Measurements from ENCODE around the gene SEMA3A. TPM values are rescaled to one million over a fixed set of nuclear protein-coding genes. Genes with fewer than 3 reads are reported as not detected.

SEMA3A gene
- total RNA-seq, 1 experiment from 2014 or later, result 4.0 TPM

DNA sequence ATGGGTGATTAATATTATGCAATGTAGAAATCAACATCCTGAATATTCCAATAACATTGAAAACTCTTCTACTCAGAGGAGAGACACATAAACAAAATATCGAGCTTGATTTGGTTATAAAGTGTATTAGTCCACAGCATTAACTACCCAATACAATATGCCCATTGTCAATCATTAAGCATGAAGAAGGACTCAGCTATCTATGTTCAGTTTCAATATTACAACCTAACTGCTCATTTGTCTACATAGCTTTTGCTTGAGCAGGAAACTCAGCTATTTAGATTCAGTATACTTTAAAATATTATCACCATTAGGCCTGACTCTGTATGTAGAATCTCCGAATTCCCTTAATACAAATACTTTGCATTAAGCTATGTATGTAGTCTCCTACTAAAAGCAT, 262.6 kb downstream of the SEMA3A start:
- no peak for DNase-seq (ENCODE audit: low read depth)

DNA sequence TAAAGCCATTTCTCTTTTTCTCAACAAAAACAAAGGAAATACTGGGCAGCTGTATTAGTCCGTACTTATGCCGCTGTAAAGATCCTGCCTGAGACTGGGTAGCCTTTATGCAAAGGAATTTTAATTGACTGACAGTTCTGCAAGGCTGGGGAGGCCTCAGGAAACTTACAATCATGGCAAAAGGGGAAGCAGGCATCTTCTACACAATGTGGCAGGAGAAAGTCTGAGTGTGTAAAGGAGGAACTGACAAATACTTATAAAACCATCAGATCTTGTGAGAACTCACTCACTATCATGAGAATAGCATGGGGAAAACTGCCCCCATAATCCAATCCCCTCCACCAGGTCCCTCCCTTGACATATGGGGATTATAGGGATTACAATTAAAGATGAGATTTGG, 264.3 kb downstream of the SEMA3A start:
- no peak for DNase-seq (ENCODE audit: low read depth)

DNA sequence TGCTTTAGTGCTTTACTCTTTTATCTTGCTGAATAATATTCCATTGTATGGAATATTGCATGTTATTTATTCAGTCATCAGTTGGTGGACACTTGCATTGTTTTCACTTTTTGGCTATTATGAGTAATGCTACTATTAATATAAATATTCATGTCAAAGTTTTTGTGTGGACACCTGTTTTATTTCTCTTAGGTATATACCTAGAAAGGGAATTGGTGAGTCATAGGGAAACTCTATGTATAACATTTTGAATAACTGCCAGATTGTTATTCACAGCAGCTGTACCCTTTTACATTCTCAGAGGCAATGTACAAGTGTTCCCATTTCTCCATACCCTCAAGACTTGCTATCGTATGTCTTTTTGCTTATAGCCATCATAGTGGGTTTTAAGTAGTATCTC, 268.7 kb downstream of the SEMA3A start:
- DNase-seq (ENCODE audit: low read depth), result no peak

DNA sequence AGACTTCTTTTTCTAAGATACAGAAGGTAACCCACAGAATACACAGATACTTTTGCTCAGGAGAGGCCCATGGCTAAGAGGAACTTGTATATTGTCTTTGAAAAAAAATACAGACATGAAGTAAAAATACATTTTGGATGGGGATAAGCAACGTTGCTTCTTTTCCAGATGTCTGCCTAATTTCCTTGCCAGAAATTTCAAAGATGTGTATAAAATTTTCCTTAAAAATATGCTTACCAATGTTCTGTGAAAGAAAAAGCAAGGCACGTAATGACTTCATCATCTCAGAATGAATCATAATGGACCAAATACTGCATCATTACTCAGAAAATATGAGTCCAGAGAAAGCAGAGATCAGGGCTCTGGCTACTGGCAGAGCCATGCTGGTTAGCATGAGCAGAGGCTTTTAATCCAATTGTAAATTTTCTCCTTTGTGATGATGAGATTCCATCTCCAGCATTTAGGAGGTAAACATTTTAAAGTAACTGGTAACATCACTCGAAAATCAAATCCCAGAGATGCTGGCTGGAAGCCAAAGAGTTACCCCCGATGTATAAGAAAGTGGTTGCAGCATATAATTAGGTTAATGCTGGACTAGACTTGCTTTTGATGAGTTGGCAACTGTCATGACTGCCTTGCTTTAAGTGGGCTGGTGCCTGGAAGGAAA, 272.5 kb downstream of the SEMA3A start:
- no peak for DNase-seq (ENCODE audit: low read depth)

DNA sequence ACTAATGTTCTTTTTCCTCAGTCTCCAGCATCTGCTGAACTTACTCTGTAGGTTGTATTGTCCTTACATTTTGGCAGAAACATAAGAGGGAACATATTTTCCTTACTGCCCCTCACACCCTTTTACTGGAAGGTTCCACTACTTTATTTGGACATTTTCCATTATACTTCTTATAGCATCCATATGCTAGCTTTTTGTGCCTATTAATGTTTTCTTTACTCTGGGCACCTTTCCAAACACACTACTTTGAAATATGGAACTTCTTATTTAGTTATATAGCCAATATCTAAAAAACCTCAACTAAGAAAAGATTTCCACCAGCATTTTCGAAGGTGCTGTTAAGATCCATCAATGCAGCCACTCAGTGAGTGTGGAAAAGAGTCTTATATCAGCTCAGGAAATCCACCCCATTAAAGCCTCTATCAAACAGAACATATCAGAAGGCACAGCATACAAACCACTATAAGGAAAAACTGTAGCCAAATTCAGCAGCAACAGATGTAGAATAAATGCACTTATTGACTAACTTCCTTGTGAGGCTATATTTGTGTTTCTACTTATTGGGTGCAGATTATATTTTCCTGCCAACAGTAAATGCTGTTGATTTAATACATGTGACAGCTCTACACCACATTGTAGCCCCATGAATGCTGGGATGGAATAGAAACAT, 273.2 kb downstream of the SEMA3A start:
- DNase-seq (ENCODE audit: low read depth), result no peak

DNA sequence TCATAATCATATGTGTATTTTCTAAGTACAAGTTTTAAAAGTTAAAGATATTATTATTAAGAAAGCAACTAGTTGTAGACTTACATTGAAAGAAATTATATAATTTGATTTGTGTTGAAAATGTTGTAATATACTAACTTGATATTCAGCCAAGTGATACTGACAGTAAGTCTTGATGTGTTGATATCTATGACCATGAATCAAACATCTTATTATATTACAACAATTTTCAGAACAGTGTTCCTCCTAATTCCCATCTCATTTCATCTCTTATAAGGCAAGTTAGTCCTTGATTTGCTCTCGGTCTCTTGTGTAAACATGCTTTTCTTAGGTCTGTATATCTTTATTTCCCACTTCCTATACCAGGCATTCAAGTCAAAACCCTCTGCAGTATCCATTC, 276.4 kb downstream of the SEMA3A start:
- DNase-seq (ENCODE audit: low read depth), result no peak

DNA sequence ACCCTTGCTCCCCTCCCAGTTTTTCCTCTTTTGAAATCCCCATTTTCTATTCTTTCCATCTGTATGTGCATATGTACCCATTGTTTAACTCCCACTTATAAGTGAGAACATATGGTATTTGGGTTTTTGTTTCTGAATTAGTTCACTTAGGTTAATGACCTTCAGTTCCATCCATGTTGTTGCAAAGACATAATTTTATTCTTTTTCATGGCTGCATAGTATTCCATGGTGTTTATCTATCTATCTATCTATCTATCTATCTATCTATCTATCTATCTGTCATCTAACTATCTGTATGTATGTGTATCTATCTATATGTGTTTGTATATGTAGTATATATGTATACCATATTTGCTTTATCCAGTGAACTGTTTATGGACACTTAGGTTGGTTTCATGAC, 281.4 kb downstream of the SEMA3A start:
- DNase-seq (ENCODE audit: low read depth), result no peak

DNA sequence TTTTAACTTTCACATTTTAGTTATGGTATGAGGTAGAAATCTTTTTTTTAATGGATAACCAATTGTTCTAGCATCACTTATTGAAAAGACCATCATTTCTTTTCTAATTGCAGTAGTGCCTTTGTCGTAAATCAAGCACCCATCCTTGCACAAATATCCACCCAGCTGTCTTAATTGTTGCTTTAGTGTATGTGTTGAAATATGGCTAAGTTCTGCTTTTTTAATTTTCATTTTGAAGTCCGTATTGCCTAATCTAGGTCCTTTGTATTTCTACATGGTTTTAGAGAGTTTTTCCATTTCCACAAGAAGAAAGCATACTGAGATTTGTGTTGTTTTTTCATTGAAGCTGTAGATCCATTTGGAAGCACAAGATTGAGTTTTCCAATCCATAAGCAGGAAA, 286.1 kb downstream of the SEMA3A start:
- DNase-seq (ENCODE audit: low read depth), result no peak

Measured in RPMI7951 (cell line).